ENCODE results near the gene CACNA2D2.

DNA sequence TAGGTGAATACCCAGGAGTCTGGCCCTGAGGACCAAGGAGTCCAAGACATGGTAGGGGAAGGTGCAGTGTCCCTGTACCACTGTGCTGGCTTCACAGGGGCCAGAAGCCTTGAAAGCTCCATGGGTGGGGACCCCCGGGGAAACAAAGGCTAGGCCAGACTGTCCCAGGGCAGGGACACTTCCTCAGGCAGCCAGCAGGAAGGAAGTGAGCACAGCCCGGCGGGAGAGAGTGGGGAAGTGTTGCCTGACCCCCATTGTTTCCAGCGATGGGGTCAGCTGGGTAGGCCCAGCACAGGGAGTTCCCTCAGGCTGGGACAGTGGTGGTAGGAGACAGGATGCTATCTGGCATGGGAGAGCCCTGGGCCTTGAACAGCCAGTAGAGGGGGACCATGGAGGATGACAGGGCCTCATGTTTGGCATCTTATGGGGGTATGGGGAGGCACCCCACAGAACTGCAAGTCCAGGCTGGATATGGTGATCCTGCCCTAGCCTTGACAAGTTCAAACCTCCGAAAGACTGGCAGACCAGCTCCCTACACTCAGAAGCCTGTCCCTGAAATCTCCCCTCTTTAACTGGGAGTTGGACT is 179.7 kb downstream of the CACNA2D2 start:
- no peak for TF ChIP-seq EZH2 (IDR thresholded peaks at IDR 0.05; ENCODE audit: low read depth)
- TF ChIP-seq, protein P1, sequence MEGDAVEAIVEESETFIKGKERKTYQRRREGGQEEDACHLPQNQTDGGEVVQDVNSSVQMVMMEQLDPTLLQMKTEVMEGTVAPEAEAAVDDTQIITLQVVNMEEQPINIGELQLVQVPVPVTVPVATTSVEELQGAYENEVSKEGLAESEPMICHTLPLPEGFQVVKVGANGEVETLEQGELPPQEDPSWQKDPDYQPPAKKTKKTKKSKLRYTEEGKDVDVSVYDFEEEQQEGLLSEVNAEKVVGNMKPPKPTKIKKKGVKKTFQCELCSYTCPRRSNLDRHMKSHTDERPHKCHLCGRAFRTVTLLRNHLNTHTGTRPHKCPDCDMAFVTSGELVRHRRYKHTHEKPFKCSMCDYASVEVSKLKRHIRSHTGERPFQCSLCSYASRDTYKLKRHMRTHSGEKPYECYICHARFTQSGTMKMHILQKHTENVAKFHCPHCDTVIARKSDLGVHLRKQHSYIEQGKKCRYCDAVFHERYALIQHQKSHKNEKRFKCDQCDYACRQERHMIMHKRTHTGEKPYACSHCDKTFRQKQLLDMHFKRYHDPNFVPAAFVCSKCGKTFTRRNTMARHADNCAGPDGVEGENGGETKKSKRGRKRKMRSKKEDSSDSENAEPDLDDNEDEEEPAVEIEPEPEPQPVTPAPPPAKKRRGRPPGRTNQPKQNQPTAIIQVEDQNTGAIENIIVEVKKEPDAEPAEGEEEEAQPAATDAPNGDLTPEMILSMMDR (conservative IDR thresholded peaks at IDR 0.05): no peak

All from PC-9 (cell line).